ENCODE measurements around the gene BLOC1S3.

BLOC1S3 gene

GRCh38 chr19:45146251-45146650 is 32.3 kb upstream of the BLOC1S3 start:
- no peak for DNase-seq (ENCODE audit: low spot score)

- no peak for DNase-seq (ENCODE audit: low spot score)
These were observed 31.8 kb upstream of the BLOC1S3 start for GRCh38 chr19:45146741-45147205.

DNA sequence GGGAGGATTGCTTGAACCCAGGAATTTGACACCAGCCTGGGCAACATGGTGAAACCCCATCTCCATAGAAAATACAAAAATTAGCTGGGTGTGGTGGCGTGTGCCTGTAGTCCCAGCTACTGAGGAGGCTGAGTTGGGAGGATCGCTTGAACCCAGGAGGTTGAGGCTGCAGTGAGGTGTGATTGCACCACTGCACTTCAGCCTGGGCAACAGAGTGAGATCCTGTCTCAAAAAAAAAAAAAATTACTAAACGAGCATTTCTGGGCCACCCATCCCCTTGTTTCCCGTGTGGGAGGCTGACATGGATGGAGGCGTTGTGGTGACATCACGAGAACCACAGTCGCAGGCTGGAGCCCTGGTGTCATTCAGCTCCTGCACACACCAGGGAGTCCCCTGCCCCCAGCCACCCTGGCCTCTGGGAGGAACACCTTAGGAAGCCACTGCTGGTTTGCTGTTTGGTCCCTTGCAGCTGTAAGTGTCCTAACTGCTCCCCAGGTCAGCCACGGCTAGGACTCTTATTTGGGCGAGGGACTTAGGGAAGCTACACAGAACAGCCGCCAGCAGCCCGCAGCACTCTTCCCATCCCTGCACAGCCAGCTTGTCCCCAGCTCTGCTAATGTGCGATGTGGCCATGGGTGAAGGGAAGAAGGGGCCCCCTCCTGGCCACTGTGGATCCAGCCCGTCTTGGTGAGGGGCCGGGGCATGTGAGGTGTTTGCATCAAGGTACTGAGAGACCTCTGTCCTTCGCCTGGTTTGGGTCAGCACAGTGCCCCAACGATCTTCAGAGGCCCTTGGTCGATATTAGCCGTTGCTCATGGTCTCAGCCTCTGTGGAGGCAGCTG is 30.5 kb upstream of the BLOC1S3 start:
- no peak for DNase-seq (ENCODE audit: low spot score)

GRCh38 chr19:45149129-45149528 is 29.5 kb upstream of the BLOC1S3 start:
- no peak for DNase-seq (ENCODE audit: low spot score)

- no peak for DNase-seq (ENCODE audit: low spot score)
These were observed 28.4 kb upstream of the BLOC1S3 start for GRCh38 chr19:45150180-45150579.

- DNase-seq (ENCODE audit: low spot score): no peak
These were observed 27.8 kb upstream of the BLOC1S3 start for GRCh38 chr19:45150751-45151281.

DNA sequence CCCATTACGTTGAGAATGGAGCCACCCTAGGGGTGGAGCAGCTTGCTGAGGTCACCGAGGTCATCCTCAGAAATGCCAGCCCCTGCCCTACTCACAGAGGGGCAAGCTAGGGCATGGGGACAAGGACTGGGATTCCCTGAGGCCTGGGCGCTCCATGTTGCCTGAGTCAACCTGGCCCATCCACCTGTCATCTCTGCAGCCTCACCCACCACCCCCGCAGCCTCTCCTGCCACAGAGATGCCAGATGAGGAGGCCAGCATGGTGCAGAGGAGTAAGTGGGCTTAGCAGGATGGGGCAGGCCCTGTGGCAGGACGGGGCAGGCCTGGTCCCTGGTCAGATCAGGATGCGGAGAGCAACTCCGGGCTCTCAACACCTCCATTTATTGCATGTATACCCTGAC is 27.3 kb upstream of the BLOC1S3 start:
- DNase-seq (ENCODE audit: low spot score): no peak

GRCh38 chr19:45151821-45152503 is 26.6 kb upstream of the BLOC1S3 start:
- no peak for DNase-seq (ENCODE audit: low spot score)

GRCh38 chr19:45152504-45153338 is 25.9 kb upstream of the BLOC1S3 start:
- no peak for DNase-seq (ENCODE audit: low spot score)

DNA sequence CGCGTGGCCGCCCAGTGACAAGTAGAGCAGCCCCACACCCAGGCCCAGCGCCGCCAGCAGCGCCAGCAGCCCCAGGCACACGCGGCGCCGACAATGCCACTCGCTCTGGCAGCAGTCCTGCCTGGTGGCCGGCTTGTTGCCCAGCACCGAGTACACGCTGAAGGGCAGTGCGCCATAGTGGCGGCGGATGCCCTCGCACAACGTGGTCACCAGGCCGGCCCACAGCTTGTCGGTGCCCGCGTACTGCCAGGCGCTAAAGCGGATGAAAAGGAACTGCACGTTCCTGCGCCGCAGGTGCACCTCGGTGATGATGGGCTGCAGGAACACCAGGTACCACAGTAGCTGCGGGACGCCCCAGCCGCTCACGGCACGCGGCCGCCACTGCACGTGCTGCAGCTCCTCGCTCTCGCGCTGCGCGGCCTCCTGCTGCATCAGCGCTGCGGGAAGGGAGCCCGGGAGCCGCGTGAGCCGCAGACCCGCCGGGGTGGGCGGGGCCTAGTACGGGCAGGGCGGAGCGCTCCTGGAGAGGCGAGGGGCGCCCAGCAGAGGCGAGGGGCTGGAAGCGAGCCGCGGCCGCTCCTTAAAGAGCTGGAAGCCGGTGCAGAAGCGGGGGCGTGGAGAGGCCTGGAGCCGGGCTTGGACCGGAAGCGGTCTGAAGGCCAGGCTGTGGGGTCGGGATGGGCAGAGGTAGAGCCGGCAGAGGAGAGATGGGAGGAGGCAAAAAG is 25.1 kb upstream of the BLOC1S3 start:
- no peak for DNase-seq (ENCODE audit: low spot score)

DNA sequence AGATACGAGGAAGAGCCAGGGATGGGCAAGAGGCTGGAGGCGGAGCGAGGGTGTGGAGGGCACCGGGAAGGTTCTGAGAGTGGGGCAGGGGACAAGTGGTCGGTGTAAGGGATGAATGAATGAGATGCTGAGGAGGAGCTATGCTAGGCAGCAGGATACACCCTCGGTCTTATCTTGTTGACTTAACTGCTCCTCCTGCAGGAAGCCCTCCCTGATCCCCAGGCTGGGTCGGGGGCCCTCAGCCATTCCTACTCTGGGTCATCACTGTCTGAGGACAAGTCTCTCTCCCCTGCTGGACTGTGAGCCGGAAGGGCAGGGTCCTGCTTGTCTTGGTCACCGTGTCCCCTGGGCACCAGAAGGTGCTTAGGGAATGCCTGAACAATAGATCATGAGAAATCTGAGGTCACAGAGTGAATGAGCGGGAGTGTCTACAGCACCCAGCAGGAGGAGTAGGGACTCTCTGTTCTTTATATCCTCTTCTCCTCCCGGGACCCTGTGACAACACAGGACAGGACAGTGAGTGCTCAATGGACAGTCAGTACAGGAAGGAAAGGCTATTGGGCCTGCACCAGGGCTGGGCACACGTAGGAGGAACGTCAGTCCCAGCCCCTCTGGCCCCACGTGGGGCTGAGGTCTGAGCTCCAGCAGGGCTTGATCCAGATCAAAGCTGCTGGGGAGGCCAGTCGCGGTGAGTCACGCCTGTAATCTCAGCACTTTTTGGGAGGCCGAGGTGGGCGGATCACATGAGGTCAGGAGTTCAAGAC is 24.3 kb upstream of the BLOC1S3 start:
- DNase-seq (ENCODE audit: low spot score): no peak

DNA sequence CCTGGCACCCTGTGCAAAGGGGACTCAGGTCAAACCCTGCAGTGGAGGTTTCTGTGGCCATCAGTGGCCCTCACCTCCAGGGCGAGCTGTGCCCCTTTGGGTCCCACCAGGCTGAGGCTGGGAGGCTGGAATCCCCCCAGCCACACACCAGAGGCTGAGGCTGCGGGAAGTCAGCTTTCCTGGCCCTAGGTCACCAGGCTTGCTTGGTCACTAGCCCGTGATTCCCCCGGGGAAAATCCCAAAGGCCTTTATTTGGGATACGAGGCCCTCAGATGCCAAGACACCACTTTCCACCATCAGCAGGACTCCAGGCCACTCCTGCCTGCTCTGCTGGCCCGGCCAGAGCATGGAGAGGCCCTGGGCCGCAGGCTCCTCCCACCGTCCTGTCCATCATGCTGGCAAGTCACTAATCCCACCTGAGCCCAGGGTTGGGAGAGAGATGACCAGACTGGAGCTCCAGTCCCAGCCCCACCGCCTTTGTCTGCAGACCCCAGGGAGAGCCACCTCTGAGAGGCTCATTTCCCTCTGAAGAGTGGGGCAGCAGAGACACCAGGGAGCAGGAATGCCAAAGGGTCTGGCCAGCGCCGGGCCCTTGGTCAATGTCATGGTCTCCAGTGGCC is 22.5 kb upstream of the BLOC1S3 start:
- DNase-seq (ENCODE audit: low spot score): no peak

DNA sequence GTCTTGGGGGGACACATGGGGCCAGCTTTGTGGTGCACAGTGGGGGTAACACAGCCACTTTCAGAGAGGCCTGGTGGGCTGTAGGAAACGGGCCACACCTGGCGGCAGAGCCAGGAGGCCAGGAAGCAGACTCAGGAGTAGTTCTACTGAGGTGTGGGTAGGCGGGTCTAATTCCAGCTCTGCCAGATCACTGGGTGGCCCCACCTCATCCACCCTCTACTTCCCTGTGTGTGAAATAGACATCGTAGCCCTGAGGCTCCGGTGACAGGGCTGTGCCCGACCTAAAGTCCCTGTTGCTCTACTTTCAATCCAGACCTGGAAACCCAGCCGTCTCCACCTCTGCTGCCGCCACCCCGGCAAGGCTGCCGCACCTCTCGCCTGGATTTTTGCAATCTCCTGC is 21.8 kb upstream of the BLOC1S3 start:
- DNase-seq (ENCODE audit: low spot score): no peak

DNA sequence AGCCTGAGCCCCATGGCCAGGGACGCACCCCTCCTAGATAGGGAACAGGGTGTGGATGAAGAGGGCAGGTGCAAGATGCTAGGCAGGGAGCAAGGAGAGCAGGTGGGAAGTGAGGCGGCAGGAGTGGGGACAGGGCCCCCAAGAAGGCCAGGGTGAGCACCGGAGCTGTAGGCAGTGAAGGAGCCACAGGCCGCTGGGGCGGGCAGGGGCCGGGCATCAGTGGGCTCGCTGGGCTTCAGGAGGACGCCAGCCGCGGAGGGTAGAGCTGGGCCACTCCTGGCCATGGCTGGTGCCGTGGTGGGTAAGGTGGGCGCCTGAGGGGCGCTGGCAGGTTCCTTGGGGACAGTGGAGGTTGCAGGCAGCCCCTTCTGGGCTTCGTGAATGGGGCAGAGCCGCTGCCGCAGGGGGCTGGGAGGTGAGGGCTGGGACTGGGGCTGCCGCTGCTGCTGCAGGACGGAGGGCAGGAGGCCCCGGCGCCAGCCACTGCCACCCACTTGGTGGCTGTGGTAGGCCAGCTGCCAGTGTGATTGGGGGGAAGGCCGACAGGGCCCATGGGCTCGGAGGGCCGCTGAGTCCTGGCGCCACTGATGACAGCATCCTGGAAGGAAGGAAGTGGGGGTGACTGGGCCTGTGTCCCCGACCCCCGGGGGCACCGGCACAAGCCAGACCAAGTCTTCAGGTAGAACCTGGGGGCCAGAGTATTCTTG is 19.9 kb upstream of the BLOC1S3 start:
- DNase-seq (ENCODE audit: low spot score): no peak

DNA sequence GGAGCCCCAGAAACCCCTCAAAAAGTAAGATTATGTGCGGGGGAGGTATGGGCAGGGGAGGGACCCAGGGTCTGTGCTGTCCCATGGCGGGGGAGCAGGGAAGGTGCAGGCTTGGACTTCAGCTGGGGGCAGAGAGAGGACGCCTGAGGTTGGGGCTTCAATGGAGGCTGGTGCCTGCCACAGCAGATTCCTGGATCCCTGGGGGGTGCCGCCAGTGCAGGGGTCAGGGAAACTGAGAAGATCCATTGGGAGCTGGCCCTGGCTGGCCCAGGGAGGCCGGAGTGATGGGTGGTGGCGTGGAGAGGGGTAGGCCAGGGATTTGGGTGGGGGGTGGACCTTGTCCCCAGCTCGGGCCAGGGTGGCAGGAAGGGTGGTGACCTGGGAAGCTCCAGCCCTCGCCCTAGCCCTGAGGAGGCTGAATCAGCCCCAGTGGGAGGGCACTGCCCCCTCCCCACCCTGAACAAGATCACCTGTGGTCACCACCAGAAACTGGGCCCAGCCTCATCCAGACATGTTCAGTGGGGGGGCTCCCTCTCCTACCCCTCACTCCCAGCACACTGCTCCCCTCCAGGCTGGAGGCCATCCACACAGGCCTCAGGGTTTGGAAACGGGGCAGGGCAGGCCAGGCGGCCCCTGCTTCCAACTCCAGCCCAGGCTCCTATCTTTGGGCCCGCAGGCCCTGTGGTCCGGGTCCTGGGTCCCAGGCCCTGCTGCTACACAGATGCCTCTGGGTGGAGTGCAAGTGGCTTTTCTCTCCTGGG is 19.2 kb upstream of the BLOC1S3 start:
- no peak for DNase-seq (ENCODE audit: low spot score)

DNA sequence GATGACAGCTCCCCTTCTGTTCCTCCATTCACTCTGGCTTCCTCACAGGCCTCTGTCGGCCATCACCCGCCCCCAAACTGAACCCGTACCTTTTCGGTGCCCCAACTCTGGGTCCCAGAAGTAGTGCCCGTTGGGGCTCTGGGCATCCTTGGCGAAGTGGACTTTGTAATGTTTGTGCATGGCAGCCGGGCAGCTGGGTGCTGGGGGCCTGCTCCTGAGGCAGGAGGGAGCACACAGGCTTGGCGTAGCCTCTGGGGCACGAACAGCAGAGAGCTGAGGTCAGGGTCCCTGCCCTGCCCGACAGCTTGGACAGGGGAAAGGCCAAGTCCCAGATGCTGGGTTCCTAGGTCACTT is 18.6 kb upstream of the BLOC1S3 start:
- DNase-seq (ENCODE audit: low spot score): no peak

DNA sequence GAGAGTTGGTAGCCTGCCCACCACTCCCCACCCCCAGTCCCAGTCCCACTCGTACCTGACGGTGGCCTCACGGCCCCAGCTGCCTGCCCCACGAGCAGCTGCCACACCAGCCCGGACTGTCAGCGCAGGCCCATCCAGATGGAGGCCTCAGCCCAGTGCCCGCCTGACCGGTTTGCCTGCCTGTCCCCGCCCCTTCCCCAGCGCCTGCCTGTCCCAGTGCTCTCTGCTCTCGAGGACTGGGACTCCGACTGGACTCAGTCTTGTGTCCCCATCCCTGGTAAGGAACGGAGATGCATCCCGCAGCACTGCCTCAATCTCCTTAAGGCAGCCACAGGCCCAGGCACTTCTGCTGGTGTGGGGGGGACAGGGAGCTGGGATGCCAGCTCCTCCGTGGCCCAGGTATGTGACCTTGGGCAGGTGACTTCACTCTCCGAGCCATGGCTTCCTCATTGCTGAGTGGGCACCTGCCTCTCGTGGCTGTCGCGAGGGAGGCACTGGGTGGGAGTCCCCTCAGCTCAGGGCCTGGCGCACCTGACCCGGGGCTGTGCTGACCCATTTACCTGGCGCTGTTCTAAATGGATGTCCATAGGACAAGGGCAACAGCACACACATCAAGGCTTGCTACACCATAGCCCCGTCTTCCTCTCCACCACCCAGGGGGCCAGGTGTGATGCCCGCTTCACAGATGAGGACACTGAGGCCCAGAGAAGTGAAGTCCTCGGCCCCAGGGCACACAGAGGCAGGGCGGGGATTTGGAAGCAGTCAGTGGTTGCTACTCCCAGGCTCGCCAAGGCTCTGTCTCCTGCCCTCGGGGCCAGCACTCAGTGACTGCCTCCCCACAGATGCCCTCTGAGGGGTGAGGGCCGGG is 17.5 kb upstream of the BLOC1S3 start, which contains the start of gene NKPD1:
NKPD1 (minus strand) TSS at position 113 of the 868 bp plus-strand sequence. CDS start 832 bp downstream, outside the sequence.
- no peak for DNase-seq (ENCODE audit: low spot score)
